HCT116 (cell line): ENCODE data around the gene RAPGEF3. TPM values are rescaled to one million over a fixed set of nuclear protein-coding genes. Genes with fewer than 3 reads are reported as not detected.

ENCODE experiments used
- ATAC-seq: fragments of 200-7000 bp; cut with Tn5 transposase; 2 replicates; pipeline ENCODE4 v1.9.1; 2020; ENCODE audit warnings: mild to moderate bottlenecking, moderate library complexity
- BruUV-seq: library from RNA; stranded (reverse); fragments of 400-500 nt; replicated peaks from 2 replicates; lab custom pipeline; 2021; lab: Mats Ljungman, UMichigan
- CTCF ChIA-PET: fragments of 300-600 bp; sonication (Branson Sonifier 250); formaldehyde crosslinking; loops from one replicate; lab custom pipeline; 2021; ENCODE audit warnings: antibody characterized with exemption; lab: Charles Lee
- POLR2A ChIA-PET: fragments of 300-600, 350-600 bp; sonication (Branson Sonifier 250); formaldehyde crosslinking; loops from one replicate; lab custom pipeline; 2021; ENCODE audit warnings: antibody characterized with exemption; lab: Charles Lee
- RAD21 ChIA-PET, 2 experiments: fragments of 300-600 bp; sonication (Branson Sonifier 250); formaldehyde crosslinking; loops; one replicate each; lab custom pipeline; 2023; ENCODE audit warnings: low total read pairs in 2 of 2; ENCODE audit not compliant: uncharacterized antibody in 2 of 2, unreplicated experiment in 2 of 2, low non-redundant PET in 1 of 2; lab: Charles Lee
- DNase-seq: peaks from one replicate; pipeline ENCODE4 v3.0.0-alpha.2; 2010; ENCODE audit warnings: low read depth, low spot score
- H2AFZ ChIP-seq: fragments of 200-600 bp; shearing (Covaris generic), sonication (generic); 2 replicates; pipeline ENCODE4 v1.6.1; 2017; ENCODE audit warnings: low read depth, mixed run types, mixed read lengths, antibody characterized with exemption, low read length; ENCODE audit not compliant: poor library complexity, severe bottlenecking
- H3K27ac ChIP-seq: 2 replicates; pipeline ENCODE4 v1.5.1; 2012; ENCODE audit warnings: low read depth, low read length
- H3K27me3 ChIP-seq: fragments of 200-600 bp; sonication (generic); 2 replicates; pipeline ENCODE4 v1.6.1; 2016; ENCODE audit warnings: mixed run types, low read length, mixed read lengths; ENCODE audit not compliant: insufficient read depth
- H3K36me3 ChIP-seq, 2 experiments: fragments of 200-500 bp in 1 of 2; fragments of 200-600 bp in 1 of 2; sonication (Bioruptor generic) in 1 of 2; sonication (generic) in 1 of 2; 2 replicates each; pipeline versions ENCODE4 v1.5.1 to v1.6.1; 2014 to 2016; ENCODE audit warnings: low read length in 2 of 2, inconsistent platforms in 1 of 2, mixed read lengths in 1 of 2, mixed run types in 1 of 2; ENCODE audit not compliant: insufficient read depth in 2 of 2, control insufficient read depth in 1 of 2
- H3K4me1 ChIP-seq, 2 experiments: fragments of 200-600 bp in 1 of 2; sonication (generic) in 1 of 2; 2 replicates each; pipeline versions ENCODE4 v1.5.1 to v1.6.1; 2012 to 2017; ENCODE audit warnings: low read length in 2 of 2, inconsistent platforms in 1 of 2, mild to moderate bottlenecking in 1 of 2, mixed read lengths in 1 of 2, mixed run types in 1 of 2, moderate library complexity in 1 of 2; ENCODE audit not compliant: insufficient read depth in 2 of 2, control insufficient read depth in 1 of 2
- H3K4me2 ChIP-seq: fragments of 200-600 bp; sonication (generic); 2 replicates; pipeline ENCODE4 v1.6.1; 2017; ENCODE audit warnings: mixed run types, low read length, mixed read lengths
- H3K4me3 ChIP-seq, 2 experiments: fragments of 200-600 bp in 1 of 2; sonication (generic) in 1 of 2; replicated peaks in 1 of 2; 2 replicates each; pipeline ENCODE4 v1.5.1; 2011 to 2016; ENCODE audit warnings: low read length in 2 of 2, control low read depth in 1 of 2, low read depth in 1 of 2, mild to moderate bottlenecking in 1 of 2, mixed read lengths in 1 of 2, mixed run types in 1 of 2
- H3K79me2 ChIP-seq: fragments of 200-600 bp; sonication (generic); 2 replicates; pipeline ENCODE4 v1.6.1; 2017; ENCODE audit warnings: mild to moderate bottlenecking, mixed run types, low read length, moderate library complexity, mixed read lengths; ENCODE audit not compliant: insufficient read depth
- H3K9ac ChIP-seq: fragments of 200-600 bp; sonication (generic); 2 replicates; pipeline ENCODE4 v1.6.1; 2016; ENCODE audit warnings: low read length, mixed read lengths
- H3K9me2 ChIP-seq: fragments of 200-600 bp; sonication (generic), shearing (Covaris generic); 2 replicates; pipeline ENCODE4 v1.6.1; 2017; ENCODE audit warnings: mixed run types, mild to moderate bottlenecking, moderate library complexity; ENCODE audit not compliant: insufficient read depth
- H3K9me3 ChIP-seq, 2 experiments: fragments of 200-500 bp in 1 of 2; fragments of 200-600 bp in 1 of 2; sonication (Bioruptor generic) in 1 of 2; sonication (generic) in 1 of 2; 2 replicates each; pipeline ENCODE4 v1.6.1; 2014 to 2017; ENCODE audit warnings: low read length in 2 of 2, mixed read lengths in 2 of 2, inconsistent platforms in 1 of 2, low read depth in 1 of 2, mild to moderate bottlenecking in 1 of 2, mixed run types in 1 of 2, moderate library complexity in 1 of 2; ENCODE audit not compliant: control insufficient read depth in 1 of 2, insufficient read depth in 1 of 2
- H4K20me1 ChIP-seq: fragments of 200-600 bp; sonication (generic), shearing (Covaris generic); 2 replicates; pipeline ENCODE4 v1.6.1; 2017; ENCODE audit warnings: mixed run types, mild to moderate bottlenecking, moderate library complexity; ENCODE audit not compliant: insufficient read depth
- CBX3 ChIP-seq: IDR thresholded peaks from 2 replicates; pipeline ENCODE4 v1.6.1; 2012; ENCODE audit warnings: low read depth
- CEBPB ChIP-seq: IDR thresholded peaks from 2 replicates; pipeline ENCODE4 v1.6.1; 2012; ENCODE audit warnings: low read depth
- EGR1 ChIP-seq: IDR thresholded peaks from 2 replicates; pipeline ENCODE4 v1.6.1; 2012; ENCODE audit warnings: low read depth
- EZH2phosphoT487 ChIP-seq: fragments of 200-600 bp; IDR thresholded peaks from 2 replicates; pipeline ENCODE4 v1.6.1; 2018; ENCODE audit warnings: antibody characterized with exemption, borderline replicate concordance
- FOSL1 ChIP-seq: IDR thresholded peaks from 2 replicates; pipeline ENCODE4 v1.6.1; 2012; ENCODE audit warnings: low read depth
- MAX ChIP-seq: IDR thresholded peaks from 2 replicates; pipeline ENCODE4 v1.6.1; 2012
- POLR2A ChIP-seq: IDR thresholded peaks from 2 replicates; pipeline ENCODE4 v1.7.0; 2011; ENCODE audit warnings: borderline replicate concordance; ENCODE audit not compliant: insufficient read depth, insufficient read length; ENCODE audit errors: extremely low read depth
- POLR2AphosphoS5 ChIP-seq: IDR thresholded peaks from 2 replicates; pipeline ENCODE4 v1.6.1; 2011; ENCODE audit warnings: mild to moderate bottlenecking, low read depth, low read length, moderate library complexity
- RAD21 ChIP-seq: IDR thresholded peaks from 2 replicates; pipeline ENCODE4 v1.6.1; 2012; ENCODE audit warnings: low read depth, mild to moderate bottlenecking
- SIN3A ChIP-seq: IDR thresholded peaks from 2 replicates; pipeline ENCODE4 v1.6.1; 2012; ENCODE audit warnings: low read depth
- SP1 ChIP-seq: IDR thresholded peaks from 2 replicates; pipeline ENCODE4 v1.6.1; 2012; ENCODE audit warnings: low read depth
- TCF7L2 ChIP-seq: IDR thresholded peaks from 2 replicates; pipeline ENCODE4 v1.7.0; 2011; ENCODE audit warnings: borderline replicate concordance, inconsistent platforms; ENCODE audit not compliant: insufficient read depth, insufficient read length; ENCODE audit errors: extremely low read depth
- ZBTB33 ChIP-seq: IDR thresholded peaks from 2 replicates; pipeline ENCODE4 v1.6.1; 2011; ENCODE audit warnings: mild to moderate bottlenecking, low read length, moderate library complexity; ENCODE audit not compliant: insufficient replicate concordance; ENCODE audit errors: extremely low read depth
- intact Hi-C: fragments of 100-400 bp; cut with micrococcal nuclease; formaldehyde crosslinking; loops from 2 replicates; pipeline ENCODE4 v1.10.0; 2022
- total RNA-seq: library from RNA; stranded (reverse); gene quantifications from one replicate; pipeline ENCODE4 v1.2.1, GENCODE V29; 2021; ENCODE audit not compliant: unreplicated experiment
- TF ChIP-seq, protein P1 (sequence below): IDR thresholded peaks from 2 replicates; pipeline ENCODE4 v1.6.1; 2012; ENCODE audit warnings: low read depth
- TF ChIP-seq, protein P2 (sequence below), 3 experiments: fragments of 200-600 bp in 1 of 3; sonication (generic) in 1 of 3; IDR thresholded peaks in 2 of 3; conservative IDR thresholded peaks in 1 of 3; 2 replicates each; pipeline ENCODE4 v1.5.1; 2012 to 2017; ENCODE audit warnings: low read depth in 2 of 3, low read length in 2 of 3, antibody characterized with exemption in 1 of 3, borderline replicate concordance in 1 of 3, control low read depth in 1 of 3, mild to moderate bottlenecking in 1 of 3, mixed read lengths in 1 of 3, mixed run types in 1 of 3, moderate library complexity in 1 of 3; ENCODE audit not compliant: insufficient read depth in 1 of 3

RAPGEF3 gene
- total RNA-seq, 1 experiment from 2014 or later, result 1.8 TPM

DNA sequence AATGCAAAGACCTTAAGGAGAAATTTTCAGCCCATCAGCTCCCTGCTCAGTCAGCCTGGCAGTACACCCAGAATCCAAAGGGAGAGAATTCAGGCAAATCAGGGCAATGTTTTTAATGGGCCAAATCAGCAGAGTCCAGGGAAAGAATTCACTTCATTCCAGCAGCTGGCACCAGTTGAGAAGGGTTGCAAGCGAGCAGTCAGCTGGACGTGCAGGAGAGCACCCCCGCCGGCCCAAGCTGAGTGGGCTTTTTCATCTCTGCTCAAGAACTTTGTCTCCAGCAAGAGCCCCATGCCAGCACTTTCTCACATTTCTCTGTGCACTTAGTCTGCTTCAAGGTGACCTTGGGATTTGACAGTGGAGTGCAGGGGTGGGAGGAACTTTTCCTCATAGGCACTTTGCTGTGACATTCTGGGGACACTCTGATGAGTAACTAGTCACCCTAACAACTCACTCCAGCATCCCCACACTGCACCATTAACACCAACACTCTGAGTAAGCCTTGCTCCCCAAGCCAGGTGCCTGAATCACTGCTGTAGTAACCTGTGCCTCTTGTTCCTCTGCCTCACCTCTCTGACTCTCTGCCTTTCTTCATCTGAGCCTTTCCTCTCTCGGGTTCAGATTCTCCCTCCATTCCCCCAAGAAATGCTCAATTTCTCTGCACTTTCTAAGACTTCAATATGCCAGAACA lies 35.6 kb downstream of the RAPGEF3 start:
- RAD21 ChIA-PET, result no interaction called here
- no peak overlapping the region for H2AFZ ChIP-seq
- H3K9ac ChIP-seq, result no peak overlapping the region
- intact Hi-C loops, result no loop called here
- no peak overlapping the region for H3K27ac ChIP-seq
- no peaks in the 10 kb centered on the region for H4K20me1 ChIP-seq
- no peaks in the 10 kb centered on the region for H3K9me3 ChIP-seq
- H3K36me3 ChIP-seq, result no peaks in the 10 kb centered on the region
- CTCF ChIA-PET, result interaction anchor here (1.9 kb wide), 1 partner anchor 21 kb away, joined by 5 read pairs; no protein-coding TSS in a partner anchor
- H3K27me3 ChIP-seq, result no peaks in the 10 kb centered on the region
- POLR2A ChIA-PET, result no interaction called here
- BruUV-seq, result no TSS peak
- H3K4me1 ChIP-seq, result peaks cover 0 to 6% of the 10 kb centered on the region in 2 experiments; a peak in 1 of 4 replicates
- no peaks in the 10 kb centered on the region for H3K9me2 ChIP-seq
- no peaks in the 10 kb centered on the region for H3K79me2 ChIP-seq
- TF ChIP-seq POLR2AphosphoS5 (no peak), SIN3A (no peak), MAX (no peak), EZH2phosphoT487 (no peak), SP1 (no peak), TCF7L2 (no peak), ZBTB33 (no peak), EGR1 (no peak), CEBPB (no peak), POLR2A (no peak), CBX3 (no peak), FOSL1 (no peak), RAD21 (no peak)
- TF ChIP-seq, protein P1, sequence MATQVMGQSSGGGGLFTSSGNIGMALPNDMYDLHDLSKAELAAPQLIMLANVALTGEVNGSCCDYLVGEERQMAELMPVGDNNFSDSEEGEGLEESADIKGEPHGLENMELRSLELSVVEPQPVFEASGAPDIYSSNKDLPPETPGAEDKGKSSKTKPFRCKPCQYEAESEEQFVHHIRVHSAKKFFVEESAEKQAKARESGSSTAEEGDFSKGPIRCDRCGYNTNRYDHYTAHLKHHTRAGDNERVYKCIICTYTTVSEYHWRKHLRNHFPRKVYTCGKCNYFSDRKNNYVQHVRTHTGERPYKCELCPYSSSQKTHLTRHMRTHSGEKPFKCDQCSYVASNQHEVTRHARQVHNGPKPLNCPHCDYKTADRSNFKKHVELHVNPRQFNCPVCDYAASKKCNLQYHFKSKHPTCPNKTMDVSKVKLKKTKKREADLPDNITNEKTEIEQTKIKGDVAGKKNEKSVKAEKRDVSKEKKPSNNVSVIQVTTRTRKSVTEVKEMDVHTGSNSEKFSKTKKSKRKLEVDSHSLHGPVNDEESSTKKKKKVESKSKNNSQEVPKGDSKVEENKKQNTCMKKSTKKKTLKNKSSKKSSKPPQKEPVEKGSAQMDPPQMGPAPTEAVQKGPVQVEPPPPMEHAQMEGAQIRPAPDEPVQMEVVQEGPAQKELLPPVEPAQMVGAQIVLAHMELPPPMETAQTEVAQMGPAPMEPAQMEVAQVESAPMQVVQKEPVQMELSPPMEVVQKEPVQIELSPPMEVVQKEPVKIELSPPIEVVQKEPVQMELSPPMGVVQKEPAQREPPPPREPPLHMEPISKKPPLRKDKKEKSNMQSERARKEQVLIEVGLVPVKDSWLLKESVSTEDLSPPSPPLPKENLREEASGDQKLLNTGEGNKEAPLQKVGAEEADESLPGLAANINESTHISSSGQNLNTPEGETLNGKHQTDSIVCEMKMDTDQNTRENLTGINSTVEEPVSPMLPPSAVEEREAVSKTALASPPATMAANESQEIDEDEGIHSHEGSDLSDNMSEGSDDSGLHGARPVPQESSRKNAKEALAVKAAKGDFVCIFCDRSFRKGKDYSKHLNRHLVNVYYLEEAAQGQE, result no peak
- TF ChIP-seq, protein P2, sequence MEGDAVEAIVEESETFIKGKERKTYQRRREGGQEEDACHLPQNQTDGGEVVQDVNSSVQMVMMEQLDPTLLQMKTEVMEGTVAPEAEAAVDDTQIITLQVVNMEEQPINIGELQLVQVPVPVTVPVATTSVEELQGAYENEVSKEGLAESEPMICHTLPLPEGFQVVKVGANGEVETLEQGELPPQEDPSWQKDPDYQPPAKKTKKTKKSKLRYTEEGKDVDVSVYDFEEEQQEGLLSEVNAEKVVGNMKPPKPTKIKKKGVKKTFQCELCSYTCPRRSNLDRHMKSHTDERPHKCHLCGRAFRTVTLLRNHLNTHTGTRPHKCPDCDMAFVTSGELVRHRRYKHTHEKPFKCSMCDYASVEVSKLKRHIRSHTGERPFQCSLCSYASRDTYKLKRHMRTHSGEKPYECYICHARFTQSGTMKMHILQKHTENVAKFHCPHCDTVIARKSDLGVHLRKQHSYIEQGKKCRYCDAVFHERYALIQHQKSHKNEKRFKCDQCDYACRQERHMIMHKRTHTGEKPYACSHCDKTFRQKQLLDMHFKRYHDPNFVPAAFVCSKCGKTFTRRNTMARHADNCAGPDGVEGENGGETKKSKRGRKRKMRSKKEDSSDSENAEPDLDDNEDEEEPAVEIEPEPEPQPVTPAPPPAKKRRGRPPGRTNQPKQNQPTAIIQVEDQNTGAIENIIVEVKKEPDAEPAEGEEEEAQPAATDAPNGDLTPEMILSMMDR (IDR thresholded peaks at IDR 0.05 in 2 of 3, conservative IDR thresholded peaks at IDR 0.05 in 1 of 3; ENCODE audit: borderline replicate concordance in 1 of 3, insufficient read depth in 1 of 3, low read depth in 2 of 3, low read length in 2 of 3), result no peak
- TF ChIP-seq, all 23 proteins: peak for 0
- no peak for ATAC-seq
- Histone ChIP-seq H3K4me2 (no peak overlapping the region), H3K4me3 (no peak overlapping the region)
- DNase-seq, result no peak
